K562 (cell line): ENCODE results near the gene SCARF2. TPM values are rescaled to one million over a fixed set of nuclear protein-coding genes. Genes with fewer than 3 reads are reported as not detected.
A peak's percentile ranks its signal among the peaks of the same experiment; 100 is the strongest.

Source experiments
- ARHGAP35 ChIP-seq: fragments of 450-650 bp; IDR thresholded peaks from 2 replicates; pipeline ENCODE4 v1.6.1; 2018; ENCODE audit not compliant: partially characterized antibody
- ARID1B ChIP-seq: fragments of 450-650 bp; IDR thresholded peaks from 2 replicates; pipeline ENCODE4 v1.6.1; 2016; ENCODE audit warnings: antibody characterized with exemption, mild to moderate bottlenecking, inconsistent platforms
- ARNT ChIP-seq, 2 experiments: fragments of 450-650 bp; IDR thresholded peaks; 2 replicates each; pipeline ENCODE4 v1.6.1; 2016; ENCODE audit warnings: mild to moderate bottlenecking in 1 of 2
- ATF7 ChIP-seq: fragments of 450-650 bp; IDR thresholded peaks from 2 replicates; pipeline ENCODE4 v1.7.1; 2014; ENCODE audit warnings: mild to moderate bottlenecking, moderate library complexity
- COPS2 ChIP-seq: fragments of 450-650 bp; conservative IDR thresholded peaks from 2 replicates; pipeline ENCODE4 v1.6.1; 2016; ENCODE audit warnings: mild to moderate bottlenecking, moderate library complexity
- E2F4 ChIP-seq: sonication (generic); formaldehyde crosslinking; IDR thresholded peaks from 2 replicates; pipeline ENCODE4 v1.8.0; 2022; ENCODE audit warnings: mild to moderate bottlenecking, low read depth, missing genetic modification reagents
- ETS1 ChIP-seq: conservative IDR thresholded peaks from 2 replicates; pipeline ENCODE4 v1.6.1; 2011; ENCODE audit warnings: low read depth, mild to moderate bottlenecking, low read length; ENCODE audit not compliant: control insufficient read depth
- FOS ChIP-seq: IDR thresholded peaks from 3 replicates; pipeline ENCODE4 v1.6.1; 2011; ENCODE audit not compliant: insufficient read length; ENCODE audit errors: extremely low read depth
- FOXK1 ChIP-seq: sonication (generic); formaldehyde crosslinking; IDR thresholded peaks from 2 replicates; pipeline ENCODE4 v1.8.0; 2022; ENCODE audit warnings: missing genetic modification reagents, mild to moderate bottlenecking, borderline replicate concordance
- HDAC8 ChIP-seq: fragments of 450-650 bp; IDR thresholded peaks from 2 replicates; pipeline ENCODE4 v1.6.1; 2016; ENCODE audit warnings: mild to moderate bottlenecking, missing genetic modification characterization, moderate library complexity, missing compliant biosample characterization
- HDGF ChIP-seq: fragments of 450-650 bp; IDR thresholded peaks from 2 replicates; pipeline ENCODE4 v1.6.1; 2016
- HNRNPL ChIP-seq: fragments of 200-400 bp; formaldehyde crosslinking; IDR thresholded peaks from 2 replicates; pipeline ENCODE4 v1.6.1; 2017; ENCODE audit warnings: low read depth, mild to moderate bottlenecking, low read length
- HOXB6 ChIP-seq: fragments of 250-450 bp; sonication (Bioruptor Pico); IDR thresholded peaks from 2 replicates; pipeline ENCODE4 v1.5.1; 2022; ENCODE audit warnings: mild to moderate bottlenecking, borderline replicate concordance
- MTA3 ChIP-seq: fragments of 450-650 bp; formaldehyde crosslinking; IDR thresholded peaks from 2 replicates; pipeline ENCODE4 v1.6.1; 2017; ENCODE audit warnings: mild to moderate bottlenecking, borderline replicate concordance
- NFXL1 ChIP-seq: fragments of 450-650 bp; formaldehyde crosslinking; IDR thresholded peaks from 2 replicates; pipeline ENCODE4 v1.4.0; 2021; ENCODE audit warnings: mild to moderate bottlenecking
- SNIP1 ChIP-seq: fragments of 450-650 bp; IDR thresholded peaks from 2 replicates; pipeline ENCODE4 v1.7.1; 2017; ENCODE audit warnings: low read depth, mild to moderate bottlenecking
- USF1 ChIP-seq: sonication (generic); formaldehyde crosslinking; IDR thresholded peaks from 2 replicates; pipeline ENCODE4 v1.9.0; 2022; ENCODE audit warnings: mild to moderate bottlenecking, missing genetic modification reagents
- ZNF277 ChIP-seq: fragments of 250-450 bp; sonication (Bioruptor Pico); IDR thresholded peaks from 2 replicates; pipeline ENCODE4 v1.8.0; 2022; ENCODE audit warnings: inconsistent platforms, mild to moderate bottlenecking, moderate library complexity, borderline replicate concordance
- ZNF384 ChIP-seq: IDR thresholded peaks from 2 replicates; pipeline ENCODE4 v1.6.1; 2012; ENCODE audit warnings: low read depth, low read length, improper control_type of control experiment
- ZNF436 ChIP-seq: fragments of 250-450, 450-650 bp; sonication (Bioruptor Pico); formaldehyde crosslinking; IDR thresholded peaks from 2 replicates; pipeline ENCODE4 v1.7.0; 2020; ENCODE audit warnings: mild to moderate bottlenecking
- ZNF740 ChIP-seq, 3 experiments: fragments of 200-800 bp in 1 of 3; sonication (Bioruptor generic) in 1 of 3; sonication (generic) in 1 of 3; formaldehyde crosslinking in 1 of 3; IDR thresholded peaks; 2 replicates each; pipeline versions ENCODE4 v1.6.1 to v1.8.0; 2016 to 2022; ENCODE audit warnings: mild to moderate bottlenecking in 2 of 3, missing compliant biosample characterization in 2 of 3, missing genetic modification characterization in 2 of 3, missing genetic modification reagents in 1 of 3
- ZNF830 ChIP-seq: fragments of 250-450 bp; sonication (Bioruptor Pico); IDR thresholded peaks from 2 replicates; pipeline ENCODE4 v1.5.0; 2021; ENCODE audit warnings: mild to moderate bottlenecking
- polyA plus RNA-seq, 8 experiments: library from polyadenylated mRNA; depleted of rRNA in 4 of 8; stranded (reverse) in 5 of 8; unstranded in 3 of 8; fragments of >200 nt; fragmentation: Nextera tagmentation in 2 of 8; fragmentation: Illumina TruSeq in 1 of 8; extraction: Ambion mirVana in 2 of 8; extraction: Trizol in 1 of 8; gene quantifications; 2 replicates each; pipeline versions ENCODE4 v1.2.1 to v1.2.3, GENCODE V29; 2011 to 2014; ENCODE audit warnings: inconsistent platforms in 1 of 8, missing spikeins in 1 of 8
- total RNA-seq, 7 experiments: library from RNA; depleted of rRNA in 6 of 7; stranded (reverse); fragments of >200 nt in 6 of 7; fragmentation: Illumina TruSeq in 2 of 7; extraction: Trizol in 2 of 7; gene quantifications; 2 replicates each; pipeline versions ENCODE4 v1.2.1 to v1.2.3, GENCODE V29; 2011 to 2021; ENCODE audit warnings: low replicate concordance in 1 of 7

The SCARF2 gene
- total and polyA plus RNA-seq, 9 of the 15 experiments (the other 6 are each of a cell fraction or from before 2014, with no cell fraction given) = 0.06 to 0.32 (median 0.21) TPM; not detected in 5

GRCh38 chr22:20428496-20429253 is 8.9 kb downstream of the SCARF2 start (continued):
- TF ChIP-seq ZNF277 (CRISPR knock-in tag) (0 out of 2 replicates have a peak, but pooled peaks have one; percentile 32), FOXK1 (CRISPR knock-in tag) (no peak), HNRNPL (no peak), HDAC8 (tag) (no peak; the same call in 1 of the 2 replicates), E2F4 (CRISPR knock-in tag) (no peak), ARHGAP35 (peak; percentile 82), ATF7 (no peak), SNIP1 (no peak), ARID1B (peak; percentile 45; the same call in 1 of the 2 replicates), FOS (no peak), ZNF436 (peak; percentile 61; the same call in 1 of the 2 replicates), MTA3 (no peak), NFXL1 (0 out of 2 replicates have a peak, but pooled peaks have one; percentile 10), HDGF (0 out of 2 replicates have a peak, but pooled peaks have one; percentile 41), USF1 (CRISPR knock-in tag) (peak; percentile 53), ZNF830 (peak; percentile 78; the same call in 1 of the 2 replicates), COPS2 (no peak), ZNF740 (CRISPR knock-in tag; IDR thresholded peaks at IDR 0.05) (peak; percentile 56; the same call in 1 of the 2 replicates), ZNF740 (tag; IDR thresholded peaks at IDR 0.05) (no peak), HOXB6 (no peak), ZNF384 (peak; percentile 27; the same call in 1 of the 2 replicates), ETS1 (no peak), ARNT (IDR thresholded peaks at IDR 0.05) (0 out of 4 replicates have a peak, but pooled peaks of 1 of the 2 experiments have one; percentile 21)
